Keratinocyte (primary cell): Measurements from ENCODE around the gene SBK1. TPM values are rescaled to one million over a fixed set of nuclear protein-coding genes. Genes with fewer than 3 reads are reported as not detected.

Source experiments
- DNase-seq: peaks from one replicate; pipeline ENCODE4 v3.0.0-alpha.2; 2011; ENCODE audit warnings: low read depth, missing footprints, low spot score
- FAIRE-seq: peaks from 2 replicates; lab custom pipeline; 2011; peaks lifted over from hg19 to GRCh38; lab: Jason Lieb, UNC
- H2AFZ ChIP-seq: 2 replicates; pipeline ENCODE4 v1.6.0; 2012; ENCODE audit warnings: low read length, control low read depth, inconsistent platforms; ENCODE audit not compliant: control insufficient read depth
- H3K27ac ChIP-seq: 2 replicates; pipeline ENCODE4 v1.5.1; 2011; ENCODE audit warnings: low read length; ENCODE audit not compliant: control insufficient read depth, insufficient read depth
- H3K27me3 ChIP-seq: 3 replicates; pipeline ENCODE4 v1.6.0; 2011; ENCODE audit warnings: low read length; ENCODE audit not compliant: control insufficient read depth, insufficient read depth; ENCODE audit errors: extremely low read depth
- H3K36me3 ChIP-seq, 2 experiments: 2 replicates in 1 of 2; 3 replicates in 1 of 2; pipeline ENCODE4 v1.5.1; 2011; ENCODE audit warnings: low read length in 2 of 2, mild to moderate bottlenecking in 1 of 2; ENCODE audit not compliant: control insufficient read depth in 2 of 2, insufficient read depth in 2 of 2; ENCODE audit errors: extremely low read depth in 1 of 2
- H3K4me1 ChIP-seq: 3 replicates; pipeline ENCODE4 v1.5.1; 2011; ENCODE audit warnings: low read length; ENCODE audit not compliant: control insufficient read depth, insufficient read depth; ENCODE audit errors: extremely low read depth
- H3K4me2 ChIP-seq: 3 replicates; pipeline ENCODE4 v1.6.0; 2011; ENCODE audit warnings: low read depth, low read length; ENCODE audit not compliant: control insufficient read depth, insufficient read depth; ENCODE audit errors: extremely low read depth
- H3K4me3 ChIP-seq, 3 experiments: fragments of 200-600 bp in 1 of 3; sonication (generic) in 1 of 3; 2 replicates in 2 of 3; 3 replicates in 1 of 3; pipeline ENCODE4 v1.5.1; 2011 to 2016; ENCODE audit warnings: low read length in 3 of 3, mild to moderate bottlenecking in 3 of 3, control low read depth in 2 of 3, inconsistent platforms in 1 of 3, low read depth in 1 of 3, mixed read lengths in 1 of 3, mixed run types in 1 of 3, moderate library complexity in 1 of 3; ENCODE audit not compliant: control insufficient read depth in 2 of 3, insufficient read depth in 2 of 3; ENCODE audit errors: extremely low read depth in 1 of 3
- H3K79me2 ChIP-seq: 2 replicates; pipeline ENCODE4 v1.6.0; 2012; ENCODE audit warnings: low read length; ENCODE audit not compliant: control insufficient read depth, insufficient read depth
- H3K9ac ChIP-seq: 3 replicates; pipeline ENCODE4 v1.6.0; 2011; ENCODE audit warnings: low read length; ENCODE audit not compliant: control insufficient read depth, insufficient read depth; ENCODE audit errors: extremely low read depth
- H3K9me1 ChIP-seq: 3 replicates; pipeline ENCODE4 v1.6.0; 2011; ENCODE audit warnings: low read length; ENCODE audit not compliant: control insufficient read depth, insufficient read depth; ENCODE audit errors: extremely low read depth
- H3K9me3 ChIP-seq: 2 replicates; pipeline ENCODE4 v1.5.1; 2012; ENCODE audit warnings: low read depth, low read length; ENCODE audit not compliant: control insufficient read depth
- H4K20me1 ChIP-seq: 3 replicates; pipeline ENCODE4 v1.6.0; 2011; ENCODE audit warnings: low read length; ENCODE audit not compliant: control insufficient read depth, insufficient read depth; ENCODE audit errors: extremely low read depth
- EZH2 ChIP-seq: IDR thresholded peaks from one replicate; pipeline ENCODE4 v1.6.1; 2012; ENCODE audit warnings: inconsistent platforms, mild to moderate bottlenecking, low read length, moderate library complexity
- dilution Hi-C: fragments of 300-500 bp; cut with MboI; formaldehyde crosslinking; loops from one replicate; pipeline ENCODE4 v1.7.0; 2020; ENCODE audit warnings: low sequenced_read_pairs; ENCODE audit not compliant: extremely low pct_ligation_motif_present
- polyA plus RNA-seq, 5 experiments: library from polyadenylated mRNA; depleted of rRNA in 3 of 5; stranded (reverse) in 3 of 5; stranded (forward) in 1 of 5; unstranded in 1 of 5; fragments of >200 nt; gene quantifications; 1 replicate in 1 of 5; 2 replicates in 3 of 5; 3 replicates in 1 of 5; pipeline versions ENCODE4 v1.2.1 to v1.2.3, GENCODE V29; 2011 to 2012; ENCODE audit warnings: missing spikeins in 2 of 5, low read depth in 1 of 5, low replicate concordance in 1 of 5
- TF ChIP-seq, protein P1 (sequence below), 3 experiments: IDR thresholded peaks in 1 of 3; conservative IDR thresholded peaks in 1 of 3; optimal IDR thresholded peaks in 1 of 3; 2 replicates in 2 of 3; 3 replicates in 1 of 3; pipeline versions ENCODE3 to v1.5.1; 2011; ENCODE audit warnings: low read length in 3 of 3, mild to moderate bottlenecking in 3 of 3, moderate library complexity in 2 of 3, control low read depth in 1 of 3, inconsistent platforms in 1 of 3; ENCODE audit not compliant: insufficient read depth in 2 of 3; ENCODE audit errors: extremely low read depth in 1 of 3

Gene SBK1
- polyA plus RNA-seq, 1 donor (not counting 4 experiments of a cell fraction or from before 2014, with no cell fraction given), result 0.04 TPM

DNA sequence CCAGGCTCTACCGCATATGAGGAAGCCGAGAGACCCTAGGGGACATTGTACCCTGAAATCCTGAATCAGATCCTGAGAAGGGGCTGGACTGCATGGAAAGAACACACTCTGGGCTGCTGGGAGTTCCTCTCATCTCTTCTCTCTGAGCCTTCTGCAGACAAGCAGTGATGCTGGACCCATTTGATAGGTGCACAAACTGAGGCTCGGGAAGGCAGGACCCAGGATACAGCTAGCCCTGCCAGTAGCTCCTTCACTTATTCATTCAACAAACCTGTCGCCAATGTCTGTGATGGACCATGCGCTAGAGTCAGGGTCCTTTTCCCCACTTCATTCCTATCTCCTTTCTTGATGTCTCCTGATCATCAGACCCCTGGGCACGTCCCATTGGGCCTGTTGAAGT, 1.9 kb downstream of the SBK1 start:
- Histone ChIP-seq H3K9ac (no peak overlapping the region), H3K4me2 (no peak overlapping the region), H3K9me1 (no peaks in the 10 kb centered on the region), H3K79me2 (no peaks in the 10 kb centered on the region), H3K36me3 (no peaks in the 10 kb centered on the region), H3K27me3 (peaks cover 27% of the 10 kb centered on the region), H2AFZ (no peak overlapping the region), H4K20me1 (no peaks in the 10 kb centered on the region), H3K4me3 (no peak overlapping the region), H3K4me1 (peaks cover 7% of the 10 kb centered on the region), H3K9me3 (no peaks in the 10 kb centered on the region), H3K27ac (no peak overlapping the region)
- dilution Hi-C loops, result no loop called here
- FAIRE-seq (no peak), DNase-seq (no peak)
- TF ChIP-seq, protein P1, sequence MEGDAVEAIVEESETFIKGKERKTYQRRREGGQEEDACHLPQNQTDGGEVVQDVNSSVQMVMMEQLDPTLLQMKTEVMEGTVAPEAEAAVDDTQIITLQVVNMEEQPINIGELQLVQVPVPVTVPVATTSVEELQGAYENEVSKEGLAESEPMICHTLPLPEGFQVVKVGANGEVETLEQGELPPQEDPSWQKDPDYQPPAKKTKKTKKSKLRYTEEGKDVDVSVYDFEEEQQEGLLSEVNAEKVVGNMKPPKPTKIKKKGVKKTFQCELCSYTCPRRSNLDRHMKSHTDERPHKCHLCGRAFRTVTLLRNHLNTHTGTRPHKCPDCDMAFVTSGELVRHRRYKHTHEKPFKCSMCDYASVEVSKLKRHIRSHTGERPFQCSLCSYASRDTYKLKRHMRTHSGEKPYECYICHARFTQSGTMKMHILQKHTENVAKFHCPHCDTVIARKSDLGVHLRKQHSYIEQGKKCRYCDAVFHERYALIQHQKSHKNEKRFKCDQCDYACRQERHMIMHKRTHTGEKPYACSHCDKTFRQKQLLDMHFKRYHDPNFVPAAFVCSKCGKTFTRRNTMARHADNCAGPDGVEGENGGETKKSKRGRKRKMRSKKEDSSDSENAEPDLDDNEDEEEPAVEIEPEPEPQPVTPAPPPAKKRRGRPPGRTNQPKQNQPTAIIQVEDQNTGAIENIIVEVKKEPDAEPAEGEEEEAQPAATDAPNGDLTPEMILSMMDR (optimal IDR thresholded peaks at IDR 0.05 in 1 of 3, IDR thresholded peaks at IDR 0.05 in 1 of 3, conservative IDR thresholded peaks at IDR 0.05 in 1 of 3; ENCODE audit: extremely low read depth in 1 of 3, insufficient read depth in 2 of 3, low read length in 3 of 3), result no peak
- TF ChIP-seq EZH2, result no peak

DNA sequence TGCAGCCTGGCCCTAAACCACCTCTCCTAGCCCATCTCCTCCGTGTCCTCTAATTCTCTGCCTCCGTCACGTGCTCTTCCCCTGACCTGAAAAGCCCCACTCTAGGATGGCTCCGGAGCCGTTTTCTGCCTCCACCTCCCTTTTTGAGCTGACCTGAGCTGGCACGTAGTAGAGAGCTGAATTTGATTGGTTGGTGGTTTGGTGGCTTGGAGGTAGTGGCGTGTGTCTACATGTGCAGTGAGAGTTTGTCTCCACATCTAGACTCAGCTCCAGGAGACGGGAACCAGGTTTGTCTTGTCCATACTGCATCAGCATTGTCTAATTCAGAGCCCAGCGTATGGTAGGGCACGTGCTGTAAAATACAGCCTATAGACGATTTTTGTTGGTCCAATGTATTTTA, 3.0 kb downstream of the SBK1 start:
- no peak for FAIRE-seq
- no peaks in the 10 kb centered on the region for H4K20me1 ChIP-seq
- H3K9ac ChIP-seq, result no peak overlapping the region
- no peaks in the 10 kb centered on the region for H3K79me2 ChIP-seq
- no peaks in the 10 kb centered on the region for H3K36me3 ChIP-seq
- TF ChIP-seq, protein P1 (optimal IDR thresholded peaks at IDR 0.05 in 1 of 3, IDR thresholded peaks at IDR 0.05 in 1 of 3, conservative IDR thresholded peaks at IDR 0.05 in 1 of 3; ENCODE audit: extremely low read depth in 1 of 3, insufficient read depth in 2 of 3, low read length in 3 of 3), result no peak
- no peak for TF ChIP-seq EZH2
- DNase-seq, result no peak
- H2AFZ ChIP-seq, result no peak overlapping the region
- no peak overlapping the region for H3K4me3 ChIP-seq
- no peaks in the 10 kb centered on the region for H3K9me1 ChIP-seq
- H3K4me2 ChIP-seq, result no peak overlapping the region
- no peaks in the 10 kb centered on the region for H3K9me3 ChIP-seq
- no peak overlapping the region for H3K27ac ChIP-seq
- H3K27me3 ChIP-seq, result peaks cover 30% of the 10 kb centered on the region
- dilution Hi-C loops, result no loop called here
- peaks cover 7% of the 10 kb centered on the region for H3K4me1 ChIP-seq
